A549 (cell line): ENCODE data around the gene COL4A6. TPM values are rescaled to one million over a fixed set of nuclear protein-coding genes. Genes with fewer than 3 reads are reported as not detected.
A peak's percentile ranks its signal among the peaks of the same experiment; 100 is the strongest.

ENCODE experiments used
- ATAC-seq, 2 experiments: fragments of 200-7000 bp in 1 of 2; fragments of >200 bp in 1 of 2; cut with Nextera tagmentation in 1 of 2; cut with Tn5 transposase in 1 of 2; 3 replicates each; pipeline versions ENCODE4 v1.8.0 to v1.9.1; 2018 to 2020; ENCODE audit warnings: mild to moderate bottlenecking in 1 of 2, moderate library complexity in 1 of 2
- CTCF ChIA-PET: fragments of 300-600 bp; sonication (Branson Sonifier 250); formaldehyde crosslinking; extraction: SDS; loops from one replicate; lab custom pipeline; 2021; ENCODE audit warnings: antibody characterized with exemption, inconsistent platforms; lab: Yijun Ruan, JAX
- POLR2A ChIA-PET: fragments of 350-600 bp; formaldehyde crosslinking; extraction: SDS; loops from one replicate; lab custom pipeline; 2021; ENCODE audit warnings: antibody characterized with exemption, inconsistent platforms; lab: Yijun Ruan, JAX
- DNase-seq, 2 experiments: peaks; one replicate each; pipeline versions ENCODE4 v3.0.0 to v3.0.0-alpha.2; 2011 to 2016; ENCODE audit warnings: low read depth in 1 of 2, low spot score in 1 of 2
- FAIRE-seq: peaks from 2 replicates; lab custom pipeline; 2011; peaks lifted over from hg19 to GRCh38; lab: Jason Lieb, UNC
- H3K27ac ChIP-seq, 2 experiments: fragments of >200 bp; sonication (Bioruptor Twin); formaldehyde crosslinking; 3 replicates each; pipeline ENCODE4 v1.5.1; 2016 to 2017
- H3K4me1 ChIP-seq: fragments of >200 bp; sonication (Bioruptor Twin); formaldehyde crosslinking; 3 replicates; pipeline ENCODE4 v1.6.1; 2016
- H3K4me2 ChIP-seq: fragments of >200 bp; sonication (Bioruptor Twin); formaldehyde crosslinking; 3 replicates; pipeline ENCODE4 v1.6.1; 2016
- H3K4me3 ChIP-seq: fragments of >200 bp; sonication (Bioruptor Twin); formaldehyde crosslinking; 3 replicates; pipeline ENCODE4 v1.5.1; 2016
- H3K9me3 ChIP-seq: fragments of >200 bp; sonication (Bioruptor Twin); formaldehyde crosslinking; 3 replicates; pipeline ENCODE4 v1.6.1; 2016
- CBX2 ChIP-seq: fragments of 200-600 bp; sonication (generic); IDR thresholded peaks from 2 replicates; pipeline ENCODE4 v1.6.1; 2016; ENCODE audit warnings: low read depth, mild to moderate bottlenecking, borderline replicate concordance
- CHD4 ChIP-seq: fragments of 200-600 bp; sonication (generic); IDR thresholded peaks from 2 replicates; pipeline ENCODE4 v1.6.1; 2016; ENCODE audit warnings: antibody characterized with exemption, mild to moderate bottlenecking, borderline replicate concordance
- FOXS1 ChIP-seq: fragments of 250-450 bp; sonication (Bioruptor Pico); IDR thresholded peaks from 2 replicates; pipeline ENCODE4 v1.5.0; 2020; ENCODE audit warnings: mild to moderate bottlenecking, moderate library complexity
- GATA3 ChIP-seq: IDR thresholded peaks from 2 replicates; pipeline ENCODE4 v1.6.1; 2012; ENCODE audit warnings: borderline replicate concordance
- HOXA7 ChIP-seq: fragments of 250-450 bp; sonication (Bioruptor Pico); IDR thresholded peaks from 2 replicates; pipeline ENCODE4 v1.5.0; 2020; ENCODE audit warnings: mild to moderate bottlenecking, moderate library complexity
- HOXB5 ChIP-seq: fragments of 250-450 bp; sonication (Bioruptor Pico); IDR thresholded peaks from 2 replicates; pipeline ENCODE4 v1.5.0; 2020; ENCODE audit warnings: mild to moderate bottlenecking, moderate library complexity
- MAFK ChIP-seq: fragments of 450-650 bp; IDR thresholded peaks from 2 replicates; pipeline ENCODE4 v1.6.1; 2014; ENCODE audit not compliant: partially characterized antibody
- MYC ChIP-seq: IDR thresholded peaks from 2 replicates; pipeline ENCODE4 v1.6.1; 2012; ENCODE audit warnings: mild to moderate bottlenecking, inconsistent platforms, low read length, improper control_type of control experiment, borderline replicate concordance
- POLR2AphosphoS2 ChIP-seq: conservative IDR thresholded peaks from 2 replicates; pipeline ENCODE4 v1.6.1; 2012; ENCODE audit warnings: low read length, improper control_type of control experiment, inconsistent platforms
- RAD21 ChIP-seq, 2 experiments: fragments of >200 bp in 1 of 2; sonication (Bioruptor Twin) in 1 of 2; formaldehyde crosslinking in 1 of 2; IDR thresholded peaks in 1 of 2; conservative IDR thresholded peaks in 1 of 2; 2 replicates in 1 of 2; 3 replicates in 1 of 2; pipeline ENCODE4 v1.6.1; 2012 to 2018; ENCODE audit warnings: inconsistent platforms in 1 of 2
- RCOR1 ChIP-seq: fragments of 150-350 bp; IDR thresholded peaks from 2 replicates; pipeline ENCODE4 v1.6.1; 2014; ENCODE audit warnings: antibody characterized with exemption, low read length, low read depth
- RNF2 ChIP-seq: fragments of 200-600 bp; sonication (generic); IDR thresholded peaks from 2 replicates; pipeline ENCODE4 v1.6.1; 2016; ENCODE audit warnings: low read depth, mild to moderate bottlenecking, antibody characterized with exemption, moderate library complexity, borderline replicate concordance
- SREBF2 ChIP-seq: fragments of 450-650 bp; IDR thresholded peaks from 2 replicates; pipeline ENCODE4 v1.6.1; 2014; ENCODE audit warnings: mild to moderate bottlenecking, moderate library complexity
- TFCP2L1 ChIP-seq: fragments of 250-450 bp; sonication (Bioruptor Pico); IDR thresholded peaks from 2 replicates; pipeline ENCODE4 v1.5.0; 2021; ENCODE audit warnings: mild to moderate bottlenecking
- TP53 ChIP-seq: fragments of 250-450 bp; sonication (Bioruptor Pico); IDR thresholded peaks from 2 replicates; pipeline ENCODE4 v1.5.0; 2021; ENCODE audit warnings: mild to moderate bottlenecking, moderate library complexity
- ZNF302 ChIP-seq: fragments of 250-450 bp; sonication (Bioruptor Pico); IDR thresholded peaks from 2 replicates; pipeline ENCODE4 v1.9.0; 2021; ENCODE audit warnings: inconsistent platforms, mild to moderate bottlenecking, moderate library complexity
- WGBS: methylation state at CpG from one replicate; pipeline ENCODE4 v1.1.6; 2017; ENCODE audit errors: missing lambda C conversion rate; 5-methylcytosine and 5-hydroxymethylcytosine counted together
- polyA plus RNA-seq, 4 experiments: library from polyadenylated mRNA; depleted of rRNA in 3 of 4; stranded (reverse); fragments of >200 nt; fragmentation: RNase III in 1 of 4; extraction: RNeasy Plus Mini Kit Qiagen cat#74134 plus additional on column Dnase treatment in 1 of 4; gene quantifications; 2 replicates in 3 of 4; 3 replicates in 1 of 4; pipeline ENCODE4 v1.2.3, GENCODE V29; 2011 to 2017
- TF ChIP-seq, protein P1 (sequence below): fragments of 150-350 bp; IDR thresholded peaks from 2 replicates; pipeline ENCODE4 v1.6.1; 2014; ENCODE audit warnings: low read depth, mild to moderate bottlenecking, low read length
- TF ChIP-seq, protein P2 (sequence below): fragments of 200-600 bp; sonication (generic); IDR thresholded peaks from 2 replicates; pipeline ENCODE4 v1.6.1; 2016; ENCODE audit warnings: antibody characterized with exemption, mild to moderate bottlenecking, moderate library complexity
- TF ChIP-seq, protein P3 (sequence below): fragments of 450-650 bp; IDR thresholded peaks from 2 replicates; pipeline ENCODE4 v1.6.1; 2014; ENCODE audit warnings: antibody characterized with exemption
- TF ChIP-seq, protein P4 (sequence below): IDR thresholded peaks from 2 replicates; pipeline ENCODE4 v1.6.1; 2012
- TF ChIP-seq, protein P5 (sequence below): IDR thresholded peaks from 2 replicates; pipeline ENCODE4 v1.6.1; 2012
- TF ChIP-seq, protein P6 (sequence below): fragments of >200 bp; sonication (Bioruptor Twin); formaldehyde crosslinking; IDR thresholded peaks from 3 replicates; pipeline ENCODE4 v1.5.1; 2016
- TF ChIP-seq, protein P7 (sequence below): IDR thresholded peaks from 2 replicates; pipeline ENCODE4 v1.6.1; 2012; ENCODE audit warnings: low read depth, borderline replicate concordance
- TF ChIP-seq, protein P8 (sequence below): fragments of >200 bp; sonication (Bioruptor Twin); formaldehyde crosslinking; IDR thresholded peaks from 3 replicates; pipeline ENCODE4 v1.6.1; 2016

COL4A6 gene
- polyA plus RNA-seq, 2 of the 4 experiments (the other 2 are of a cell fraction): 13.0 to 19.8 TPM

DNA sequence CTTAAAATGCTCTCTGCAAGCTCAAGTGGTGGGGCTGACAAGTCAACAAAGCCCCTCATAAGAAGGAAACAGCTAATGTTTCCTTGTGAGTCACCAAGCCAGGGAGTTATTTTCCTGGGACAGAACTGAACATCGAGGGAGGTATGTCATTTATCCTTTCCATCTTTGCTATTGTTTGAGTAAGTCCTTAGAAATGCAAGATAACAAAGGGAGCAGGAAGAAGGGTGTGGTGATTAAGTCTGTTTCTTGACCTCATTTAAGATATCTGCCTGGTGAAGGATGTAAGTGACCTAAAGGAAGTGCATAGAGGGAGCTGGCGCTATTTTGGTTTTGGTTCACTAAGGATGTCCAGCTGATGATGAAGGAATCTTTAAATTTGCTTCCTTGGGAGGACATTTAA, 306.8 kb downstream of the COL4A6 start:
- Histone ChIP-seq H3K4me2 (no peak overlapping the region), H3K4me1 (no peaks in the 10 kb centered on the region), H3K4me3 (no peak overlapping the region), H3K9me3 (no peaks in the 10 kb centered on the region), H3K27ac (no peak overlapping the region)
- WGBS: 42% methylated on average over 2 of the region's 2 CpGs
- ChIA-PET POLR2A (no interaction called here), CTCF (no interaction called here)
- DNase-seq (peak; percentile 9 to 49), FAIRE-seq (no peak), ATAC-seq (no peak; a peak in 1 of 6 replicates)
- TF ChIP-seq HOXA7 (CRISPR knock-in tag) (no peak), TFCP2L1 (CRISPR knock-in tag) (no peak), ZNF302 (CRISPR knock-in tag) (no peak), FOXS1 (CRISPR knock-in tag) (no peak), RCOR1 (no peak), CBX2 (no peak), CHD4 (no peak), TP53 (CRISPR knock-in tag) (no peak), RNF2 (no peak), RAD21 (conservative IDR thresholded peaks at IDR 0.05 in 1 of 2, IDR thresholded peaks at IDR 0.05 in 1 of 2) (no peak), HOXB5 (no peak)
- TF ChIP-seq, protein P1, sequence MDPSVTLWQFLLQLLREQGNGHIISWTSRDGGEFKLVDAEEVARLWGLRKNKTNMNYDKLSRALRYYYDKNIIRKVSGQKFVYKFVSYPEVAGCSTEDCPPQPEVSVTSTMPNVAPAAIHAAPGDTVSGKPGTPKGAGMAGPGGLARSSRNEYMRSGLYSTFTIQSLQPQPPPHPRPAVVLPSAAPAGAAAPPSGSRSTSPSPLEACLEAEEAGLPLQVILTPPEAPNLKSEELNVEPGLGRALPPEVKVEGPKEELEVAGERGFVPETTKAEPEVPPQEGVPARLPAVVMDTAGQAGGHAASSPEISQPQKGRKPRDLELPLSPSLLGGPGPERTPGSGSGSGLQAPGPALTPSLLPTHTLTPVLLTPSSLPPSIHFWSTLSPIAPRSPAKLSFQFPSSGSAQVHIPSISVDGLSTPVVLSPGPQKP: no peak
- TF ChIP-seq, protein P2, sequence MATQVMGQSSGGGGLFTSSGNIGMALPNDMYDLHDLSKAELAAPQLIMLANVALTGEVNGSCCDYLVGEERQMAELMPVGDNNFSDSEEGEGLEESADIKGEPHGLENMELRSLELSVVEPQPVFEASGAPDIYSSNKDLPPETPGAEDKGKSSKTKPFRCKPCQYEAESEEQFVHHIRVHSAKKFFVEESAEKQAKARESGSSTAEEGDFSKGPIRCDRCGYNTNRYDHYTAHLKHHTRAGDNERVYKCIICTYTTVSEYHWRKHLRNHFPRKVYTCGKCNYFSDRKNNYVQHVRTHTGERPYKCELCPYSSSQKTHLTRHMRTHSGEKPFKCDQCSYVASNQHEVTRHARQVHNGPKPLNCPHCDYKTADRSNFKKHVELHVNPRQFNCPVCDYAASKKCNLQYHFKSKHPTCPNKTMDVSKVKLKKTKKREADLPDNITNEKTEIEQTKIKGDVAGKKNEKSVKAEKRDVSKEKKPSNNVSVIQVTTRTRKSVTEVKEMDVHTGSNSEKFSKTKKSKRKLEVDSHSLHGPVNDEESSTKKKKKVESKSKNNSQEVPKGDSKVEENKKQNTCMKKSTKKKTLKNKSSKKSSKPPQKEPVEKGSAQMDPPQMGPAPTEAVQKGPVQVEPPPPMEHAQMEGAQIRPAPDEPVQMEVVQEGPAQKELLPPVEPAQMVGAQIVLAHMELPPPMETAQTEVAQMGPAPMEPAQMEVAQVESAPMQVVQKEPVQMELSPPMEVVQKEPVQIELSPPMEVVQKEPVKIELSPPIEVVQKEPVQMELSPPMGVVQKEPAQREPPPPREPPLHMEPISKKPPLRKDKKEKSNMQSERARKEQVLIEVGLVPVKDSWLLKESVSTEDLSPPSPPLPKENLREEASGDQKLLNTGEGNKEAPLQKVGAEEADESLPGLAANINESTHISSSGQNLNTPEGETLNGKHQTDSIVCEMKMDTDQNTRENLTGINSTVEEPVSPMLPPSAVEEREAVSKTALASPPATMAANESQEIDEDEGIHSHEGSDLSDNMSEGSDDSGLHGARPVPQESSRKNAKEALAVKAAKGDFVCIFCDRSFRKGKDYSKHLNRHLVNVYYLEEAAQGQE: no peak
- TF ChIP-seq, protein P3, sequence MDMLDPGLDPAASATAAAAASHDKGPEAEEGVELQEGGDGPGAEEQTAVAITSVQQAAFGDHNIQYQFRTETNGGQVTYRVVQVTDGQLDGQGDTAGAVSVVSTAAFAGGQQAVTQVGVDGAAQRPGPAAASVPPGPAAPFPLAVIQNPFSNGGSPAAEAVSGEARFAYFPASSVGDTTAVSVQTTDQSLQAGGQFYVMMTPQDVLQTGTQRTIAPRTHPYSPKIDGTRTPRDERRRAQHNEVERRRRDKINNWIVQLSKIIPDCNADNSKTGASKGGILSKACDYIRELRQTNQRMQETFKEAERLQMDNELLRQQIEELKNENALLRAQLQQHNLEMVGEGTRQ: no peak
- TF ChIP-seq, protein P4, sequence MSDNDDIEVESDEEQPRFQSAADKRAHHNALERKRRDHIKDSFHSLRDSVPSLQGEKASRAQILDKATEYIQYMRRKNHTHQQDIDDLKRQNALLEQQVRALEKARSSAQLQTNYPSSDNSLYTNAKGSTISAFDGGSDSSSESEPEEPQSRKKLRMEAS: no peak

DNA sequence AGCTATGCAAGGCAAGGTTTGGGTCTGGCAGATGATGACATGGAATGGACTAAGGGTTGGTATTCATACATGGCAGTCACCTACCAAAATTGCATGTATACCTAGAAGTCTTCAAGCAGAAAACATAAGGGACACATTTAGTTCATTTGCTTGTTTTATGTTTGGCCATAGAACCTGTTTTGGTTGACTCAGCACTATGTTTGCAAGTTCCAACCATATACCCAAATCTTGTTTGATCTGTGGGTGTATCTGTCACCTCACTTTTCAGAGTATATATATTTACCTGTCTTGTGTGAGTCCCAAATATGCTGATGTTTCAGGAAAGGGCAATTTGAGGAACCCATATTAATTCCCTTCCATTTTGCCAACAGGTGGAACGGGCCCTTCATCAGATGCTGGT, 307.3 kb downstream of the COL4A6 start:
- no peaks in the 10 kb centered on the region for H3K4me1 ChIP-seq
- ChIA-PET POLR2A (no interaction called here), CTCF (no interaction called here)
- DNase-seq (no peak), ATAC-seq (no peak), FAIRE-seq (no peak)
- 87% methylated on average over 1 of the region's 1 CpG for WGBS
- no peak overlapping the region for H3K4me2 ChIP-seq
- TF ChIP-seq POLR2AphosphoS2 (no peak), MAFK (peak; percentile 44)
- H3K9me3 ChIP-seq: no peaks in the 10 kb centered on the region
- H3K27ac ChIP-seq: no peak overlapping the region
- H3K4me3 ChIP-seq: no peak overlapping the region

DNA sequence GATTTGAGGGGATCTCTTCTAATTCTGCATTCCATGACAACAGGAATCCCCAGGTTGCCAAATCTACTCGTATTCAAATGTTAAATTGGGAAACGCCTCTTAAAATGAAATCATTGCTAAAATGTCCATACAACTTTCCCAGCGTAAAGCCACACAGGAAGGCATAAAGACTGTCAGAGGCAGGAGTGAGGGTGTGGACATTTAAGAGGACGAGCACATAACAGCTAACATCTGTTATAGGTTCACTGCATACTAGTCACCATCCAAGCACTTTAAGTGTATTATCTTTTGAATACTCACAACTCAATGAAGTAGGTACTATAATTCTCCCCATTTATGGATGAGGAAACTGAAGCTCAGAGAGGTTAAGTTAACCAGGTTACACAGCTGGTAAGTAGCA, 311.1 kb downstream of the COL4A6 start:
- H3K9me3 ChIP-seq: no peaks in the 10 kb centered on the region
- DNase-seq (no peak), ATAC-seq (no peak), FAIRE-seq (peak; percentile 46)
- H3K4me1 ChIP-seq: no peaks in the 10 kb centered on the region
- no peak overlapping the region for H3K4me2 ChIP-seq
- ChIA-PET CTCF (no interaction called here), POLR2A (no interaction called here)
- 85% methylated on average over 4 of the region's 4 CpGs for WGBS
- no peak overlapping the region for H3K27ac ChIP-seq
- no peak overlapping the region for H3K4me3 ChIP-seq
- TF ChIP-seq FOXS1 (CRISPR knock-in tag) (no peak), GATA3 (no peak), SREBF2 (no peak), MYC (no peak)
- TF ChIP-seq, protein P5, sequence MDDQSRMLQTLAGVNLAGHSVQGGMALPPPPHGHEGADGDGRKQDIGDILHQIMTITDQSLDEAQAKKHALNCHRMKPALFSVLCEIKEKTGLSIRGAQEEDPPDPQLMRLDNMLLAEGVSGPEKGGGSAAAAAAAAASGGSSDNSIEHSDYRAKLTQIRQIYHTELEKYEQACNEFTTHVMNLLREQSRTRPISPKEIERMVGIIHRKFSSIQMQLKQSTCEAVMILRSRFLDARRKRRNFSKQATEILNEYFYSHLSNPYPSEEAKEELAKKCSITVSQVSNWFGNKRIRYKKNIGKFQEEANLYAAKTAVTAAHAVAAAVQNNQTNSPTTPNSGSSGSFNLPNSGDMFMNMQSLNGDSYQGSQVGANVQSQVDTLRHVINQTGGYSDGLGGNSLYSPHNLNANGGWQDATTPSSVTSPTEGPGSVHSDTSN: no peak
- TF ChIP-seq, protein P6, sequence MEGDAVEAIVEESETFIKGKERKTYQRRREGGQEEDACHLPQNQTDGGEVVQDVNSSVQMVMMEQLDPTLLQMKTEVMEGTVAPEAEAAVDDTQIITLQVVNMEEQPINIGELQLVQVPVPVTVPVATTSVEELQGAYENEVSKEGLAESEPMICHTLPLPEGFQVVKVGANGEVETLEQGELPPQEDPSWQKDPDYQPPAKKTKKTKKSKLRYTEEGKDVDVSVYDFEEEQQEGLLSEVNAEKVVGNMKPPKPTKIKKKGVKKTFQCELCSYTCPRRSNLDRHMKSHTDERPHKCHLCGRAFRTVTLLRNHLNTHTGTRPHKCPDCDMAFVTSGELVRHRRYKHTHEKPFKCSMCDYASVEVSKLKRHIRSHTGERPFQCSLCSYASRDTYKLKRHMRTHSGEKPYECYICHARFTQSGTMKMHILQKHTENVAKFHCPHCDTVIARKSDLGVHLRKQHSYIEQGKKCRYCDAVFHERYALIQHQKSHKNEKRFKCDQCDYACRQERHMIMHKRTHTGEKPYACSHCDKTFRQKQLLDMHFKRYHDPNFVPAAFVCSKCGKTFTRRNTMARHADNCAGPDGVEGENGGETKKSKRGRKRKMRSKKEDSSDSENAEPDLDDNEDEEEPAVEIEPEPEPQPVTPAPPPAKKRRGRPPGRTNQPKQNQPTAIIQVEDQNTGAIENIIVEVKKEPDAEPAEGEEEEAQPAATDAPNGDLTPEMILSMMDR: no peak
- TF ChIP-seq, protein P7, sequence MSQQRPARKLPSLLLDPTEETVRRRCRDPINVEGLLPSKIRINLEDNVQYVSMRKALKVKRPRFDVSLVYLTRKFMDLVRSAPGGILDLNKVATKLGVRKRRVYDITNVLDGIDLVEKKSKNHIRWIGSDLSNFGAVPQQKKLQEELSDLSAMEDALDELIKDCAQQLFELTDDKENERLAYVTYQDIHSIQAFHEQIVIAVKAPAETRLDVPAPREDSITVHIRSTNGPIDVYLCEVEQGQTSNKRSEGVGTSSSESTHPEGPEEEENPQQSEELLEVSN: no peak
- TF ChIP-seq, protein P8, sequence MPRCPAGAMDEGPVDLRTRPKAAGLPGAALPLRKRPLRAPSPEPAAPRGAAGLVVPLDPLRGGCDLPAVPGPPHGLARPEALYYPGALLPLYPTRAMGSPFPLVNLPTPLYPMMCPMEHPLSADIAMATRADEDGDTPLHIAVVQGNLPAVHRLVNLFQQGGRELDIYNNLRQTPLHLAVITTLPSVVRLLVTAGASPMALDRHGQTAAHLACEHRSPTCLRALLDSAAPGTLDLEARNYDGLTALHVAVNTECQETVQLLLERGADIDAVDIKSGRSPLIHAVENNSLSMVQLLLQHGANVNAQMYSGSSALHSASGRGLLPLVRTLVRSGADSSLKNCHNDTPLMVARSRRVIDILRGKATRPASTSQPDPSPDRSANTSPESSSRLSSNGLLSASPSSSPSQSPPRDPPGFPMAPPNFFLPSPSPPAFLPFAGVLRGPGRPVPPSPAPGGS: no peak
